Measurements from ENCODE around the gene SLC30A9.

The SLC30A9 gene

GRCh38 chr4:41990365-41991111, at the start of gene SLC30A9:
TSS of gene SLC30A9 (plus strand) at chr4:41990530. CDS start at chr4:41990652, 122 bp downstream.
- peaks cover 0 to 23% of the 10 kb centered on the region in 2 donors for H3K4me1 ChIP-seq (ENCODE audit: control insufficient read depth in 1 of 2, insufficient read depth in 2 of 2, low read length in 2 of 2)
- H3K36me3 ChIP-seq (ENCODE audit: control insufficient read depth in 1 of 2, insufficient read depth in 2 of 2, low read length in 2 of 2), result no peaks in the 10 kb centered on the region
- no peaks in the 10 kb centered on the region for H3K9me3 ChIP-seq (ENCODE audit: control insufficient read depth in 1 of 2, low read length in 2 of 2)
- peak within 1 kb of the TSS; percentile 74 for H3K27ac ChIP-seq (ENCODE audit: low read length)
- H3K4me3 ChIP-seq (ENCODE audit: low read depth in 1 of 2, low read length in 2 of 2), result peak within 1 kb of the TSS; percentile 91 to 94
- H3K27me3 ChIP-seq (ENCODE audit: low read depth, low read length), result no peaks in the 10 kb centered on the region

- H3K27ac ChIP-seq (ENCODE audit: low read length), result no peak overlapping the region
- H3K4me3 ChIP-seq (ENCODE audit: low read depth in 1 of 2, low read length in 2 of 2), result no peak overlapping the region
- peaks cover 16 to 19% of the 10 kb centered on the region in 2 donors for H3K36me3 ChIP-seq (ENCODE audit: control insufficient read depth in 1 of 2, insufficient read depth in 2 of 2, low read length in 2 of 2)
- H3K9me3 ChIP-seq (ENCODE audit: control insufficient read depth in 1 of 2, low read length in 2 of 2), result no peaks in the 10 kb centered on the region
- H3K4me1 ChIP-seq (ENCODE audit: control insufficient read depth in 1 of 2, insufficient read depth in 2 of 2, low read length in 2 of 2), result peaks cover 4 to 14% of the 10 kb centered on the region in 2 donors
- no peaks in the 10 kb centered on the region for H3K27me3 ChIP-seq (ENCODE audit: low read depth, low read length)
Measured at GRCh38 chr4:41940834-41941233, 49.5 kb upstream of the SLC30A9 start.

GRCh38 chr4:41943506-41943905, 46.8 kb upstream of the SLC30A9 start:
- Histone ChIP-seq H3K9me3 (ENCODE audit: control insufficient read depth in 1 of 2, low read length in 2 of 2) (no peaks in the 10 kb centered on the region), H3K4me1 (ENCODE audit: control insufficient read depth in 1 of 2, insufficient read depth in 2 of 2, low read length in 2 of 2) (no peaks in the 10 kb centered on the region), H3K4me3 (ENCODE audit: low read depth in 1 of 2, low read length in 2 of 2) (no peak overlapping the region), H3K36me3 (ENCODE audit: control insufficient read depth in 1 of 2, insufficient read depth in 2 of 2, low read length in 2 of 2) (peaks cover 24 to 25% of the 10 kb centered on the region in 2 donors), H3K27ac (ENCODE audit: low read length) (no peak overlapping the region), H3K27me3 (ENCODE audit: low read depth, low read length) (no peaks in the 10 kb centered on the region)

- Histone ChIP-seq H3K9me3 (ENCODE audit: control insufficient read depth in 1 of 2, low read length in 2 of 2) (no peaks in the 10 kb centered on the region), H3K27me3 (ENCODE audit: low read depth, low read length) (no peaks in the 10 kb centered on the region), H3K36me3 (ENCODE audit: control insufficient read depth in 1 of 2, insufficient read depth in 2 of 2, low read length in 2 of 2) (peaks cover 23 to 25% of the 10 kb centered on the region in 2 donors), H3K4me1 (ENCODE audit: control insufficient read depth in 1 of 2, insufficient read depth in 2 of 2, low read length in 2 of 2) (no peaks in the 10 kb centered on the region), H3K4me3 (ENCODE audit: low read depth in 1 of 2, low read length in 2 of 2) (no peak overlapping the region), H3K27ac (ENCODE audit: low read length) (no peak overlapping the region)
Measured at GRCh38 chr4:41944089-41944488, 46.2 kb upstream of the SLC30A9 start.

- Histone ChIP-seq H3K4me1 (ENCODE audit: control insufficient read depth in 1 of 2, insufficient read depth in 2 of 2, low read length in 2 of 2) (no peaks in the 10 kb centered on the region), H3K27ac (ENCODE audit: low read length) (no peak overlapping the region), H3K4me3 (ENCODE audit: low read depth in 1 of 2, low read length in 2 of 2) (no peak overlapping the region), H3K36me3 (ENCODE audit: control insufficient read depth in 1 of 2, insufficient read depth in 2 of 2, low read length in 2 of 2) (peaks cover 43 to 58% of the 10 kb centered on the region in 2 donors), H3K9me3 (ENCODE audit: control insufficient read depth in 1 of 2, low read length in 2 of 2) (no peaks in the 10 kb centered on the region), H3K27me3 (ENCODE audit: low read depth, low read length) (no peaks in the 10 kb centered on the region)
Measured at GRCh38 chr4:41949531-41949930, 40.8 kb upstream of the SLC30A9 start.

- Histone ChIP-seq H3K4me1 (ENCODE audit: control insufficient read depth in 1 of 2, insufficient read depth in 2 of 2, low read length in 2 of 2) (no peaks in the 10 kb centered on the region), H3K4me3 (ENCODE audit: low read depth in 1 of 2, low read length in 2 of 2) (no peak overlapping the region), H3K9me3 (ENCODE audit: control insufficient read depth in 1 of 2, low read length in 2 of 2) (no peaks in the 10 kb centered on the region), H3K27ac (ENCODE audit: low read length) (no peak overlapping the region), H3K27me3 (ENCODE audit: low read depth, low read length) (no peaks in the 10 kb centered on the region), H3K36me3 (ENCODE audit: control insufficient read depth in 1 of 2, insufficient read depth in 2 of 2, low read length in 2 of 2) (peaks cover 16 to 26% of the 10 kb centered on the region in 2 donors)
Measured at GRCh38 chr4:41957634-41958033, 32.7 kb upstream of the SLC30A9 start.

- no peaks in the 10 kb centered on the region for H3K9me3 ChIP-seq (ENCODE audit: control insufficient read depth in 1 of 2, low read length in 2 of 2)
Measured at GRCh38 chr4:41963105-41963504, 27.2 kb upstream of the SLC30A9 start.

GRCh38 chr4:41964401-41964800, 25.9 kb upstream of the SLC30A9 start:
- no peaks in the 10 kb centered on the region for H3K36me3 ChIP-seq (ENCODE audit: control insufficient read depth in 1 of 2, insufficient read depth in 2 of 2, low read length in 2 of 2)
- H3K4me3 ChIP-seq (ENCODE audit: low read depth in 1 of 2, low read length in 2 of 2), result no peak overlapping the region
- H3K4me1 ChIP-seq (ENCODE audit: control insufficient read depth in 1 of 2, insufficient read depth in 2 of 2, low read length in 2 of 2), result no peaks in the 10 kb centered on the region
- no peaks in the 10 kb centered on the region for H3K9me3 ChIP-seq (ENCODE audit: control insufficient read depth in 1 of 2, low read length in 2 of 2)
- H3K27me3 ChIP-seq (ENCODE audit: low read depth, low read length), result no peaks in the 10 kb centered on the region
- no peak overlapping the region for H3K27ac ChIP-seq (ENCODE audit: low read length)

More at GRCh38 chr4:41963105-41963504, 27.2 kb upstream of the SLC30A9 start:
- Histone ChIP-seq H3K4me1 (ENCODE audit: control insufficient read depth in 1 of 2, insufficient read depth in 2 of 2, low read length in 2 of 2) (no peaks in the 10 kb centered on the region), H3K27ac (ENCODE audit: low read length) (no peak overlapping the region), H3K36me3 (ENCODE audit: control insufficient read depth in 1 of 2, insufficient read depth in 2 of 2, low read length in 2 of 2) (peaks cover 0 to 3% of the 10 kb centered on the region in 2 donors), H3K4me3 (ENCODE audit: low read depth in 1 of 2, low read length in 2 of 2) (no peak overlapping the region), H3K27me3 (ENCODE audit: low read depth, low read length) (no peaks in the 10 kb centered on the region)

- no peaks in the 10 kb centered on the region for H3K27me3 ChIP-seq (ENCODE audit: low read depth, low read length)
- H3K27ac ChIP-seq (ENCODE audit: low read length), result no peak overlapping the region
- no peak overlapping the region for H3K4me3 ChIP-seq (ENCODE audit: low read depth in 1 of 2, low read length in 2 of 2)
- H3K36me3 ChIP-seq (ENCODE audit: control insufficient read depth in 1 of 2, insufficient read depth in 2 of 2, low read length in 2 of 2), result no peaks in the 10 kb centered on the region
- H3K4me1 ChIP-seq (ENCODE audit: control insufficient read depth in 1 of 2, insufficient read depth in 2 of 2, low read length in 2 of 2), result no peaks in the 10 kb centered on the region
- no peaks in the 10 kb centered on the region for H3K9me3 ChIP-seq (ENCODE audit: control insufficient read depth in 1 of 2, low read length in 2 of 2)
Measured at GRCh38 chr4:41967392-41967791, 22.9 kb upstream of the SLC30A9 start.

GRCh38 chr4:41969671-41970070, 20.7 kb upstream of the SLC30A9 start:
- H3K4me1 ChIP-seq (ENCODE audit: control insufficient read depth in 1 of 2, insufficient read depth in 2 of 2, low read length in 2 of 2), result no peaks in the 10 kb centered on the region
- no peak overlapping the region for H3K4me3 ChIP-seq (ENCODE audit: low read depth in 1 of 2, low read length in 2 of 2)
- no peaks in the 10 kb centered on the region for H3K36me3 ChIP-seq (ENCODE audit: control insufficient read depth in 1 of 2, insufficient read depth in 2 of 2, low read length in 2 of 2)
- no peaks in the 10 kb centered on the region for H3K9me3 ChIP-seq (ENCODE audit: control insufficient read depth in 1 of 2, low read length in 2 of 2)
- no peaks in the 10 kb centered on the region for H3K27me3 ChIP-seq (ENCODE audit: low read depth, low read length)
- H3K27ac ChIP-seq (ENCODE audit: low read length), result no peak overlapping the region

- Histone ChIP-seq H3K4me1 (ENCODE audit: control insufficient read depth in 1 of 2, insufficient read depth in 2 of 2, low read length in 2 of 2) (no peaks in the 10 kb centered on the region), H3K27me3 (ENCODE audit: low read depth, low read length) (no peaks in the 10 kb centered on the region), H3K9me3 (ENCODE audit: control insufficient read depth in 1 of 2, low read length in 2 of 2) (no peaks in the 10 kb centered on the region), H3K36me3 (ENCODE audit: control insufficient read depth in 1 of 2, insufficient read depth in 2 of 2, low read length in 2 of 2) (no peaks in the 10 kb centered on the region), H3K27ac (ENCODE audit: low read length) (no peak overlapping the region), H3K4me3 (ENCODE audit: low read depth in 1 of 2, low read length in 2 of 2) (no peak overlapping the region)
Measured at GRCh38 chr4:41975341-41975740, 15.0 kb upstream of the SLC30A9 start.
